IPS-20b (cell line): ENCODE data around the gene NUP133.
"Not testable (repeated sequence)": the region's sequence is repeated elsewhere in the genome, so short reads cannot be mapped to it uniquely, and the experiment has no call there.

Source experiments
- H3K27ac ChIP-seq: one replicate; pipeline ENCODE4 v1.5.1; 2013; ENCODE audit warnings: low read length
- H3K27me3 ChIP-seq: 2 replicates; pipeline ENCODE4 v1.6.1; 2013; ENCODE audit warnings: mild to moderate bottlenecking, low read length, inconsistent platforms; ENCODE audit not compliant: insufficient read depth
- H3K36me3 ChIP-seq: 2 replicates; pipeline ENCODE4 v1.6.1; 2013; ENCODE audit warnings: low read depth, mild to moderate bottlenecking, inconsistent platforms, low read length, moderate library complexity; ENCODE audit not compliant: insufficient read depth
- H3K4me1 ChIP-seq: 2 replicates; pipeline ENCODE4 v1.6.1; 2013; ENCODE audit warnings: mild to moderate bottlenecking, control low read depth, inconsistent platforms, low read length, moderate library complexity; ENCODE audit not compliant: insufficient read depth
- H3K4me3 ChIP-seq: 2 replicates; pipeline ENCODE4 v1.5.1; 2013; ENCODE audit warnings: mild to moderate bottlenecking, low read length, inconsistent platforms
- H3K9ac ChIP-seq: 2 replicates; pipeline ENCODE4 v1.6.1; 2013; ENCODE audit warnings: low read depth, mild to moderate bottlenecking, inconsistent platforms, low read length, moderate library complexity
- H3K9me3 ChIP-seq: 2 replicates; pipeline ENCODE4 v1.6.1; 2013; ENCODE audit warnings: mild to moderate bottlenecking, low read depth, low read length, inconsistent platforms; ENCODE audit not compliant: insufficient read depth

Gene NUP133

DNA sequence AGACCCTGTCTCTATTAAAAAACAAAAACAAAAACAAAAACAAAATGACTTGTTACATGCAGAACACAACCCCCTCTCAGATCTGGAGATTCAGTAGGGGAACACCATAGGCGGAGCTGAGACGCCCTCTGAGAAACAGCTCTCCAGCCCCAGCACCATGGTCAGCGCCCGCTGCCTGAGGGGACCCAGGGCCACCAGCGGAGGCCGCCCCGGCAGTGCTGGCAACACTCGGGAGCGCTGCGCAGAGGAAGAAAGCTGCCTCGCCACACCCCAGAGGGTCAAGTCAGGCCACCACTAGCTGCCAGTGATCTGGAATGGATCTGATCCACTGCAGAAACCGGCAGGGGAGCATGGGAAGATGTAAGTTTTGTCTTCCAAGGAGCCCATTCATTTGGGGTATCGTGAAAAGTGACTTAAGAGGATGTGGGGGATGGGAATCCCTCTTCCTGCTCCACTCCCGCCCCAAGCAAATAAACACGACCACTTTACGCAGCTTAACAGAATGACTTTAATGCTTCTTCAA, 77.3 kb downstream of the NUP133 start:
- no peaks in the 10 kb centered on the region for H3K36me3 ChIP-seq
- no peak overlapping the region for H3K27ac ChIP-seq
- peak overlapping the region; percentile 38; the same call in 1 of the 2 replicates for H3K4me3 ChIP-seq
- no peaks in the 10 kb centered on the region for H3K9me3 ChIP-seq
- H3K27me3 ChIP-seq: peaks cover 75% of the 10 kb centered on the region
- peaks cover 6% of the 10 kb centered on the region; the same call in 1 of the 2 replicates for H3K4me1 ChIP-seq
- H3K9ac ChIP-seq: no peak overlapping the region

DNA sequence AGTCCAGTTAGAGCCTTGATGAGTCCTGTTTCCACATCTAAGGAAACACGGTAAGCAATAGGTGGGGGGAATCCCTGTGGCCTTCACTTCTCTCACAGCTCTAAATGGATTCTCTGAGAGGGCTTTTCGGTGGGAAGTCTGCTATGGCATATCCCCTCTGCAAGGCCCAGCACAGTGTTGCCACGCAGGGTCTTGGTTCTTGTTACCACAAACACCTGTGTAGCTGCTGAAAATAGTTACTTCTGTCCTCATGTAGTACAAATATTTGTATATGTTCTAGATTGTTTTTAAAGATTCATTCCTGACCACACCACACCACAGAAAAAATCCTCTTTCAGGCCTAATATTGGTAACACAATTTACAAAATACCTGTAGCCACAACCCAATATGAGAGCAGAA, 79.9 kb downstream of the NUP133 start:
- no peak overlapping the region for H3K4me3 ChIP-seq
- H3K4me1 ChIP-seq: peaks cover 4% of the 10 kb centered on the region; the same call in 1 of the 2 replicates
- no peaks in the 10 kb centered on the region for H3K36me3 ChIP-seq
- no peak overlapping the region for H3K27ac ChIP-seq
- peaks cover 49% of the 10 kb centered on the region for H3K27me3 ChIP-seq
- no peaks in the 10 kb centered on the region for H3K9me3 ChIP-seq
- H3K9ac ChIP-seq: no peak overlapping the region

DNA sequence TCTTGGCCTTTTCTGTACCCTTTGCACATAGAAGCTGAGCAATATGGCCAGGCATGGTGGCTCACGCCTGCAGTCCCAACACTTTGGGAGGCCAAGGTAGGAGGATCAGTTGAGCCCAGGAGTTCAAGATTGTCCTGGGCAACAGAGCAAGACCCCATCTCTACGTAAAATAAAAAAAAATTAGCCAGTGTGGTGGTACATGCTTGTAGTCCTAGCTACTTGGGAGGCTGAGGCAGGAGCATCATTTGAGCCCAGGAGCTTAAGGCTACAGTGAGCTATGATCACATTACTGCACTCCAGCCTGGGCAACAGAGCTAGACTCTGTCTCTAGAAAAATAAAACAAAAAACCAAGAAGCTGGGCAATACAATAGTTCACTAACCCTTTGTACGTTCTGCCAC, 80.6 kb downstream of the NUP133 start:
- no peak overlapping the region for H3K9ac ChIP-seq
- H3K4me3 ChIP-seq: no peak overlapping the region
- no peaks in the 10 kb centered on the region for H3K9me3 ChIP-seq
- H3K27me3 ChIP-seq: peaks cover 43% of the 10 kb centered on the region
- no peak overlapping the region for H3K27ac ChIP-seq
- H3K36me3 ChIP-seq: no peaks in the 10 kb centered on the region
- peaks cover 3% of the 10 kb centered on the region; the same call in 1 of the 2 replicates for H3K4me1 ChIP-seq

DNA sequence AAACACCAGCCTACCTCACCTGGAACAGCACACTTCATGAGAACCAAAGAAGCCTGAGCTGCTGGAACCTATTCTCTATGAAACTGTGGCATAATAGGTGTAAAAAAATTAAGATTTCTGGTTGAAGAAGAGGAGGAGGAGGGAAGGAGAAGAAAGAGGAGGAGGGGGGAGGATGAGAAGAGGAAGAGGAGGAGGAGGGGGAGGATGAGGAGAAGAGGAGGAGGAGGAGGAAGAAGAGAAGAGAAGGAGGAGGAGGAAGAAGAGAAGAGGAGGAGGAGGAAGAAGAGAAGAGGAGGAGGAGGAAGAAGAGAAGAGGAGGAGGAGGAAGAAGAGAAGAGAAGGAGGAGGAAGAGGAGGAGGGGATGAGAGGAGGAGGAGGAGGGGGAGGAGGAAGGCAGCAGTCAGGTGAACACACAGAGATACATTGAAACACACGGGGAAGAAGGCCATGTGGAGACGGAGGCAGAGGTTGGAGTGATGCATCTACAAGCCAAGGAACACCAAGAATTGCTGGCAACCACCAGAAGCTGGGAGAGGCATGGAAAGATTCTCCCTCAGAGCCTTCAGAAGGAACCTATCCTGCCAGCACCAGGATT, 82.5 kb downstream of the NUP133 start:
- no peaks in the 10 kb centered on the region for H3K4me1 ChIP-seq
- H3K9ac ChIP-seq: no peak overlapping the region
- H3K4me3 ChIP-seq: no peak overlapping the region
- H3K27me3 ChIP-seq: peaks cover 23% of the 10 kb centered on the region
- no peak overlapping the region for H3K27ac ChIP-seq
- H3K9me3 ChIP-seq: no peaks in the 10 kb centered on the region
- no peaks in the 10 kb centered on the region for H3K36me3 ChIP-seq

DNA sequence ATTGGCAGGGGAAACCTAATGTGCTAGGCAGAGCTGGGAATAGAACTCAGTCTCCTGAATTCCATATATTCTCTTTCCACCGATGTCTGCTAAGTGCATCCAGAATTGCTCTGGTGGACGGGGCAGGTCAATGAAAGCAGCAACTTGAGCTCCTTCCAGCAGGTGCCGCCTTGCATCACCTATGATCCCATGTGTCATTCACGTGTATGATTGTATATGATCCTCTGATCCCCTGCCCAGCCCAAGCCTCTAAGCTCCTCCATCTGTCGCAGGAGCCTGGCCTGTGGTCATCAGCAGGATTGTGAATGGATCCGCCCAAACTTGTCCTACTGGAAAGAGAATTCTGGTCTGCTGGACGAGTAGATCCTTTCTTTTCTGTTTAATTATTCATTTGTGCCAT, 87.4 kb downstream of the NUP133 start:
- H3K4me1 ChIP-seq: no peaks in the 10 kb centered on the region
- H3K9me3 ChIP-seq: no peaks in the 10 kb centered on the region
- no peak overlapping the region for H3K4me3 ChIP-seq
- H3K27ac ChIP-seq: no peak overlapping the region
- H3K9ac ChIP-seq: no peak overlapping the region
- H3K36me3 ChIP-seq: no peaks in the 10 kb centered on the region
- H3K27me3 ChIP-seq: no peaks in the 10 kb centered on the region; the same call in 1 of the 2 replicates

DNA sequence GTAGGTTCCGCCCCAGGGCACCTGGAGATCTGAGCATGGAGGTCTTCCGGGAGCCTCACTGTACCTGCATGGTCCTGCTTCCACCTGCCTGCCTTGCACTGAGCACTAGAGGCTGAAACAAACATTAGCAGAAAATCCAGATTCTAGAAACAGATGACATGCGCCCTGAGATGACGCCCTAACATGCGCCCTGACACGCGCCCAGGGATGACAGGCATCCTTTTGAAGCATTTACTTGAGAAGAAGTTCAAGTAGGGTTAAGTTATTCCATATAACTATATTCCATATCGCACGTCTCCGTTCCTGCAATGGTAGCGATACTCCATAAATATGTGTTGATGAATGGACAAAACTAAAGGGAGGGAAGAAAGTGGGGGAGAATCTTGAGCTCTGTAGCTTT, 87.9 kb downstream of the NUP133 start:
- Histone ChIP-seq H3K9ac (no peak overlapping the region), H3K4me3 (no peak overlapping the region), H3K4me1 (no peaks in the 10 kb centered on the region), H3K9me3 (no peaks in the 10 kb centered on the region), H3K27me3 (no peaks in the 10 kb centered on the region), H3K27ac (no peak overlapping the region), H3K36me3 (no peaks in the 10 kb centered on the region)

DNA sequence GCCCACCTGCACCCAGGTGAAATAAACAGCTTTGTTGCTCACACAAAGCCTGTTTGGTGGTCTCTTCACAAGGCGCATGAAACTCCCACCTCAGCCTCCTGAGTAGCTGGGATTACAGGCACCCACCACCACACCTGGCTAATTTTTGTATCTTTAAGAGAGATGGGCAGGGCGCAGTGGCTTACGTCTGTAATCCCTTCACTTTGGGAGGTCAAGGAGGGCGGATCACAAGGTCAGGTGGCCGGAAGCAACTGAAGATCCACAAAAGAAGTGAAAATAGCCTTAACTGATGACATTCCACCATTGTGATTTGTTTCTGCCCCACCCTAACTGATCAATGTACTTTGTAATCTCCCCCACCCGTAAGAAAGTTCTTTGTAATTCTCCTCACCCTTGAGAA, 89.6 kb downstream of the NUP133 start:
- H3K36me3 ChIP-seq, H3K27me3 ChIP-seq, H3K4me3 ChIP-seq, H3K4me1 ChIP-seq, H3K9me3 ChIP-seq, H3K9ac ChIP-seq, H3K27ac ChIP-seq: not testable (repeated sequence)

DNA sequence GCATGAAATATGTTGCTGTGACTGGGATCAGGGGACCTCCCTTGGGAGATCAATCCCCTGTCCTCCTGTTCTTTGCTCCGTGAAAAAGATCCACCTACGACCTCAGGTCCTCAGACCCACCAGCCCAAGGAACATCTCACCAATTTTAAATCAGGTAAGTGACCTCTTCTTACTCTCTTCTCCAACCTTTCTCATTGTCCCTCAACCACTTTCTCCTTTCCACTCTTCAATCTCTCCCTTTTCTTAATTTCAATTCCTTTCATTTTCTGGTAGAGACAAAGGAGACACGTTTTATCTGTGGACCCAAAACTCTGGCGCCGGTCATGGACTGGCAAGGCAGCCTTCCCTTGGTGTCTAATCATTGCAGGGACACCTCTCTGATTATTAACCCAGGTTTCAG, 95.3 kb downstream of the NUP133 start:
- not testable (repeated sequence) for H3K36me3 ChIP-seq, H3K27ac ChIP-seq, H3K9me3 ChIP-seq, H3K4me3 ChIP-seq, H3K9ac ChIP-seq
- peaks cover 20% of the 10 kb centered on the region for H3K4me1 ChIP-seq
- H3K27me3 ChIP-seq: peaks cover 45% of the 10 kb centered on the region

DNA sequence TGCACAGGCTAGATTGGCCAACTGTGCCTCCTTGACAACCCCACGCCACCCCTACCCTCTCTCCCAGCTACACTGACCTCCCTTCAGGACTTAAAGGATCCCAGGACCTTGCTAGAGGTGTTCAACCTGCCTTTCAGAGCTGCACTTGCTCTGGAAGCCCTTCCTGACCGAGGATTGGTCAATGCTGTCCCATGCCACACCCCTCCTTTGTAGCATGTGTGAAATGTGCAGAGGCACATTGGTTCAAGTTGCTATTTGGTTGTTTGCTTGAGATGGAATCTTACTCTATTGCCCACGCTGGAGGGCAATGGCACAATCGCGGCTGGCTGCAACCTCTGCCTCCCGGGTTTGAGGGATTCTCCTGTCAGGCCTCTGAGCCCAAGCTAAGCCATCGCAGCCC, 96.1 kb downstream of the NUP133 start:
- H3K9ac ChIP-seq: no peak overlapping the region
- peaks cover 53% of the 10 kb centered on the region for H3K27me3 ChIP-seq
- no peak overlapping the region for H3K27ac ChIP-seq
- no peaks in the 10 kb centered on the region for H3K9me3 ChIP-seq
- H3K4me1 ChIP-seq: peaks cover 20% of the 10 kb centered on the region
- no peaks in the 10 kb centered on the region for H3K36me3 ChIP-seq
- H3K4me3 ChIP-seq: no peak overlapping the region

DNA sequence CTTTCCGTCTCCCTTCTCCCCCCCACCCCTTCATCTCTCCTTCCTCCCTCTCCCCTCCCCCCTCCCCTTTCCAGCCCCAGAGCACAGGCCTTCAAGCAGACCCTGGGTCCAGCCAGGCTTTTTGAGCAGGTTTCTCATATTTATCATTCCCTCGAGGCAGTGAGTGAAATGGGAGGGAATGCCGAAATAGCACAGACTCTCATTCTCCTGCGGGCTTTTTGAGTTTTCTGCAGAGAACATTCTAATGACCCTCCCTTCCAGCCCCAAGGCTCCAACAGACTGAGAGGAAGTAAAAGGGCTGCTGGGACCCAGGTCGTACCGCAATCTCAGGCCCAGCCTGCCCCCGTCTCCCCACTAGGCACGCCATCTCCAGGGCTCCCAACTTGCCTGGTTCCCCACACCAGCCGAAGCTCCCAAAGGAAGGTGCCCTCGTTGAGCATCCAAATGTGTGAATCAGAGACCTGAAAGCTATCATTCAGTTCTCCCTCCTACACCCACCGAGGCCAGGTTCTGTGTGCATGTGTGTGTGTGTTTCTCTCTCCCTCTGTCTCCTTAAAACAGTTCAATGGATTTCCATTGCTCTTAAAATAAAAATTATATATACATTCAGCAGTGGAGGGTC, 96.6 kb downstream of the NUP133 start:
- Histone ChIP-seq H3K9me3 (no peaks in the 10 kb centered on the region), H3K4me1 (peaks cover 20% of the 10 kb centered on the region), H3K27me3 (peaks cover 58% of the 10 kb centered on the region), H3K36me3 (no peaks in the 10 kb centered on the region), H3K9ac (no peak overlapping the region), H3K27ac (no peak overlapping the region), H3K4me3 (no peak overlapping the region)

DNA sequence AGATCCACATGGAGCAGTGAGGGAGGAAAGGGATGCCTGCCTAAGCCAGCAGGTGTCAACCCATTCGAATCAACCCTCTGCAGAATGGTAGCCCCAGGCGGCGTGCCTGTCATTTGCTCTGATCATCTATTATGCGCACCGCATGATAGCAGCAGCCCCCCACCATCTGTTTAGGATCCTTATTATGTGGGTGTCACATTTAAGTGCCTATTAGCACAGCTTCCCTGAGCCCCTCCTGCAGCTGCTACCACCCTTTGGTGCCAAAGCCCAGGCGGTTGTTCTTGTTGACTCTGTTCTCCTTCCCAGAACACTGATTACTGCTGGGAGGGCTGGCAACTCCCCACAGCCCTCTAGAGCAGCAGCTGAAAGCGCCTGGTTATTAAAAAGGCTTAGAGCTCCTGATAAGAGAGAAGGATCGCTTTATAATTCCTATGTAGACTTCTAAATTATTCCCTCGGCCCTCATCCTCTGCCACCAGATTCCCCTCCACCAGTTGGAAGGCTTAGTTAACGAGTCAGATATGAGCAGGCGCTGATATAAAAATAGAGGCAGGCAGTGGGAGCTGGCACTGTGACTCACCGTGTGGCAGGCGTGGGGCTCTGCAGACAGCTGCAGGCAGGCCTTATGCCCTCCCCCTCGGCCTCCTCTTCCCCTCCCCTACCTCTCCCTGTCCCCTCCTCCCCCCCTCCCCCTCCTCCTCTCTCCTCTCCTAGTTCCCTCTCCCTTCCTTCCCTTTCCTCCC, 97.3 kb downstream of the NUP133 start:
- Histone ChIP-seq H3K36me3 (no peaks in the 10 kb centered on the region), H3K27me3 (peaks cover 65% of the 10 kb centered on the region), H3K9me3 (no peaks in the 10 kb centered on the region), H3K4me3 (peak overlapping the region; percentile 21; the same call in 1 of the 2 replicates), H3K9ac (no peak overlapping the region), H3K4me1 (peaks cover 20% of the 10 kb centered on the region), H3K27ac (no peak overlapping the region)

DNA sequence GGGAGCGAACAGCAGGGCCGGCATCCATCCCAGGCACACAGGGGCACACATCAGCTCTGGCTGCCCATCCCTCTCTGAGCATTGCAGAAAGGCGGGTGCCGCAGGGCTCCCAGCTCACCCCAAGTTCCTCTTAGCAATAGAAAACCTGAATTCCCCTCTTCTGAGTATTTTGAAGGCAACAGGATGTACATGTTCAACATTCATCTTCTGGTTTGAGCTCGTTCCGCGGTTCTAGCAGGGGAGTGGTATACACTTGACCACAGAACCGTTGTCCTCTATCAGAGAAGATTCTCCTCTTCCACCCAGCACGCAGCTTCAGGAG, 97.8 kb downstream of the NUP133 start:
- Histone ChIP-seq H3K36me3 (no peaks in the 10 kb centered on the region), H3K9me3 (no peaks in the 10 kb centered on the region), H3K4me1 (peaks cover 20% of the 10 kb centered on the region), H3K9ac (no peak overlapping the region), H3K4me3 (peak overlapping the region; percentile 21; the same call in 1 of the 2 replicates), H3K27ac (no peak overlapping the region), H3K27me3 (peaks cover 70% of the 10 kb centered on the region)
